Anterior cingulate cortex (tissue), 58 donors: ENCODE results near the gene TPST1.
A peak's percentile ranks its signal among the peaks of the same experiment; 100 is the strongest.
"Not testable (repeated sequence)": the region's sequence is repeated elsewhere in the genome, so short reads cannot be mapped to it uniquely, and the experiment has no call there.

Source experiments
- DNase-seq, 58 donors: peaks; one replicate each; lab custom pipeline; 2025; lab: John Stamatoyannopoulos, UW

Gene TPST1

GRCh38 chr7:66204822-66205740 is at the start of gene TPST1:
Gene TPST1, plus strand, starts transcription at chr7:66205334. Its CDS starts 35,092 bp downstream, at chr7:66240426.
- DNase-seq: peak; percentile 77 to 98 (median 93)

- DNase-seq: not testable (repeated sequence)
Observed at GRCh38 chr7:66156035-66156434, 49.1 kb upstream of the TPST1 start.

GRCh38 chr7:66157060-66157459 is 48.1 kb upstream of the TPST1 start:
- no peak for DNase-seq

GRCh38 chr7:66162622-66163021 is 42.5 kb upstream of the TPST1 start:
- no peak for DNase-seq

- DNase-seq: no peak
Observed at GRCh38 chr7:66163186-66163610, 41.9 kb upstream of the TPST1 start.

GRCh38 chr7:66164356-66164755 is 40.8 kb upstream of the TPST1 start:
- no peak for DNase-seq

- DNase-seq: peak in 1 of 58 donors; percentile 1
Observed at GRCh38 chr7:66167773-66168387, 37.3 kb upstream of the TPST1 start.

GRCh38 chr7:66169616-66170015 is 35.5 kb upstream of the TPST1 start:
- no peak for DNase-seq

- peak in 1 of 58 donors; percentile 2 for DNase-seq
Observed at GRCh38 chr7:66170309-66171231, 34.6 kb upstream of the TPST1 start.

GRCh38 chr7:66172536-66173401 is 32.4 kb upstream of the TPST1 start:
- DNase-seq: not testable (repeated sequence)

- no peak for DNase-seq
Observed at GRCh38 chr7:66173856-66174255, 31.3 kb upstream of the TPST1 start.

GRCh38 chr7:66175006-66175405 is 30.1 kb upstream of the TPST1 start:
- not testable (repeated sequence) for DNase-seq

GRCh38 chr7:66176914-66177313 is 28.2 kb upstream of the TPST1 start:
- DNase-seq: no peak

GRCh38 chr7:66178258-66178657 is 26.9 kb upstream of the TPST1 start:
- DNase-seq: no peak

GRCh38 chr7:66181329-66181728 is 23.8 kb upstream of the TPST1 start:
- DNase-seq: no peak

GRCh38 chr7:66181845-66182244 is 23.3 kb upstream of the TPST1 start:
- no peak for DNase-seq

- no peak for DNase-seq
Observed at GRCh38 chr7:66182920-66183319, 22.2 kb upstream of the TPST1 start.

- DNase-seq: no peak
Observed at GRCh38 chr7:66183700-66184099, 21.4 kb upstream of the TPST1 start.

GRCh38 chr7:66185680-66186187 is 19.4 kb upstream of the TPST1 start:
- DNase-seq: no peak
